HG03457 (cell line): ENCODE data around the gene SLC9A5.

Source experiments
- ATAC-seq: cut with Tn5 transposase; IDR thresholded peaks from one replicate; pipeline ENCODE4 v1.9.1; 2021; ENCODE audit warnings: moderate number of reproducible peaks; ENCODE audit not compliant: unreplicated experiment

The SLC9A5 gene, protein sequence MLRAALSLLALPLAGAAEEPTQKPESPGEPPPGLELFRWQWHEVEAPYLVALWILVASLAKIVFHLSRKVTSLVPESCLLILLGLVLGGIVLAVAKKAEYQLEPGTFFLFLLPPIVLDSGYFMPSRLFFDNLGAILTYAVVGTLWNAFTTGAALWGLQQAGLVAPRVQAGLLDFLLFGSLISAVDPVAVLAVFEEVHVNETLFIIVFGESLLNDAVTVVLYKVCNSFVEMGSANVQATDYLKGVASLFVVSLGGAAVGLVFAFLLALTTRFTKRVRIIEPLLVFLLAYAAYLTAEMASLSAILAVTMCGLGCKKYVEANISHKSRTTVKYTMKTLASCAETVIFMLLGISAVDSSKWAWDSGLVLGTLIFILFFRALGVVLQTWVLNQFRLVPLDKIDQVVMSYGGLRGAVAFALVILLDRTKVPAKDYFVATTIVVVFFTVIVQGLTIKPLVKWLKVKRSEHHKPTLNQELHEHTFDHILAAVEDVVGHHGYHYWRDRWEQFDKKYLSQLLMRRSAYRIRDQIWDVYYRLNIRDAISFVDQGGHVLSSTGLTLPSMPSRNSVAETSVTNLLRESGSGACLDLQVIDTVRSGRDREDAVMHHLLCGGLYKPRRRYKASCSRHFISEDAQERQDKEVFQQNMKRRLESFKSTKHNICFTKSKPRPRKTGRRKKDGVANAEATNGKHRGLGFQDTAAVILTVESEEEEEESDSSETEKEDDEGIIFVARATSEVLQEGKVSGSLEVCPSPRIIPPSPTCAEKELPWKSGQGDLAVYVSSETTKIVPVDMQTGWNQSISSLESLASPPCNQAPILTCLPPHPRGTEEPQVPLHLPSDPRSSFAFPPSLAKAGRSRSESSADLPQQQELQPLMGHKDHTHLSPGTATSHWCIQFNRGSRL

DNA sequence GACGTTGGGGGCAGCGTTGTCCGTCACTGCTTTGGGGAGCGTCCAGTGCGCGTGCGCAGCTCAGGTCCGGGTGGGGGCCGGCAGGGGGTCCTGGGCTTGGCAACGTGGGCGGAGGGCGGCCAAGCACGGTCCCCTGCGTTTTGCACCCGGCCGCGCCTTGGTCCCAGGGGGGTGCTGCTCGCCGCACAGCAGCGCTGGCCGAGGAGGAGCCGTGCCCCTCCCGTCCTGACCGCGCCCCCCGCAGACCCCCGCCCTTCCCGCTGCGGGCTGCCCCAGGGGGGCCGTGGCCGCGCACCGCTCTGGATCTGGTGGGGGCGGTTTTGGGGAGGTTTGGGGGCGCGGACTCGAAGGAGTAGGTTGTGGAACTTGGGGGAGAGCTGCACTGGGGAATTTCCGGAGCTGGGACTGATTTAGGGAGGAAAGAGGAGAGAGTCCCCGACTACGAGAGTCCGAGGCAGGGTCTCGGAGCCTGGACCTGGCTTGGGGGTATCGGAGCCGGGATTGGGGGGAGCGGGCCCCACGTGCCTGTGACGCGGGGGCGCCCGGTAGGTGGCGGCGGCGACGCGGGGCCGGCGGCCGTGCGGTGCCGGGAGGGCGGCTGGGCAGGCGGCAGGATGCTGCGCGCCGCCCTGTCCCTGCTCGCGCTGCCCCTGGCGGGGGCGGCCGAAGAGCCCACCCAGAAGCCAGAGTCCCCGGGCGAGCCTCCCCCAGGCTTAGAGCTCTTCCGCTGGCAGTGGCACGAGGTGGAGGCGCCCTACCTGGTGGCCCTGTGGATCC is at the start of gene SLC9A5:
Gene SLC9A5 (plus strand): TSS at position 579 of the 777 bp plus-strand sequence. CDS start 36 bp downstream, at position 615.
- ATAC-seq: no peak

DNA sequence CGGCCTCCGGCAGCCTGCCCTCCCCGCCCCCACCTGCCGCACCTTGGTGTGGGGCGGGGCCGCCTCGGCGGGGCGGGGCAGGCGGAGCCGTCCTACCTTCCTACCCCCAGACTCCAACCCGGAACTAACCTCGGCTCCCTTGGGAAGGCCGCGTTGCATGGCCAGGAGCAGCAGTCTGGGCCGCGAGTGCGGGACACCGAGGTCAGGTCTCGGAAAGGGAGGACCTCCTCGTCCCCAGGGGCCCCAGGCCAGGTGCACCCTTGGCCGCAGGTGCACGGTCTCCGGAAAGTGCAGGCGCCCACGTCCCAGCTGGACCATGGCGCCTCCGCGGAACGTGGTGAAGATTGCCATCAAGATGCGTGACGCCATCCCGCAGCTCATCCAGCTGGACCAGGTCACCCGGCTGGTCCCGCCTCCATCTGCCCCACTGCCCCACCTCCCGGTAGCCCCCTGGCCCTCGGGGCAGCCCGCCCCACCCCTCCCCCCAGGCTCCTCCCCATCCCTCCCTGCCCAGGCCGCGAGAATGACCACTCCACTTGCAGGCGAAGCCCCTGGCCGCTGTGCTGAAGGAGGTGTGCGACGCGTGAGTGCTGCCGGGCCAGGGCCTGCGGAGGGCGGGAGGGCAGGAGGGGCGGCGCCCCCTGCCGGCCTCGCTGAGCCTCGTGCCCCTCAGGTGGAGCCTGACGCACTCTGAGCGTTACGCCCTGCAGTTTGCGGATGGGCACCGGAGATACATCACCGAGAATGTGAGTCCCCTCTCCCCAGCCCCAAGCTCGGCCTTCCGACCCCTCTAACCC is 49.6 kb upstream of the SLC9A5 start, which contains the start of gene ELMO3:
Gene ELMO3 (plus strand): TSS at position 121 of the 797 bp plus-strand sequence. CDS start 196 bp downstream, at position 317.
- ATAC-seq: no peak

DNA sequence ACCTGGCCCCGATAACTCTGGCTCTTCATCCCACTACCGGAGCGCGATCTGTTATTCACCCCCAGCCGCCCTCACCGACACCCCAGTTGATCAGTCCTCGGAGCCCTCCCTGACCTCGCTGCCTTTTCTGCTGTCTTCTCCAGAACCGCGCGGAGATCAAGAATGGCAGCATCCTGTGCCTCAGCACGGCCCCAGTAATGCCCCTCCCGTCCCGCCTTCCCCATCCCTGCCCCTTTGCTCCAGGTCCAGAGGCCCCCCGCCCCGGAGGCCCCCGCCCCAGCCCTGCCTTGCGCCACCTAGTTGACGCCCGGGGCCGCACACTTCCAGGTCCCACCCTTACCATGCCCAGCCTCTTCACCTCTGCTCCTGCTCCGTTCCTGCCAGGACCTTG is 49.0 kb upstream of the SLC9A5 start:
- no peak for ATAC-seq

DNA sequence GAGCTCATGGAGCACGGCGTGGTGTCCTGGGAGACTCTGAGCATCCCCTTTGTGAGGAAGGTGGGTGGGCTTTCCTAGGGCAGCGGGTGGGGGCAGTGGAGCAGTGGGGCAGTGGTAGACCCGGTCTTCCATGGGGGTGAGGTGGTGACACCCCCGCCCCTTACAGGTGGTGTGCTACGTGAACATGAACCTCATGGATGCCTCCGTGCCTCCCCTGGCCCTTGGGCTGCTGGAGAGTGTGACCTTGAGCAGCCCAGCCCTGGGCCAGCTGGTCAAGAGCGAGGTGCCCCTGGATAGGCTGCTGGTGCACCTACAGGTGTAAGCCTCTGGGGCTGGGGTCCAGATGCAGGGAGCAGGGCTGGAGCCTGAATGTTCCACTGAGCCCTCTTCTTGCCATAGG is 48.3 kb upstream of the SLC9A5 start:
- ATAC-seq: no peak

DNA sequence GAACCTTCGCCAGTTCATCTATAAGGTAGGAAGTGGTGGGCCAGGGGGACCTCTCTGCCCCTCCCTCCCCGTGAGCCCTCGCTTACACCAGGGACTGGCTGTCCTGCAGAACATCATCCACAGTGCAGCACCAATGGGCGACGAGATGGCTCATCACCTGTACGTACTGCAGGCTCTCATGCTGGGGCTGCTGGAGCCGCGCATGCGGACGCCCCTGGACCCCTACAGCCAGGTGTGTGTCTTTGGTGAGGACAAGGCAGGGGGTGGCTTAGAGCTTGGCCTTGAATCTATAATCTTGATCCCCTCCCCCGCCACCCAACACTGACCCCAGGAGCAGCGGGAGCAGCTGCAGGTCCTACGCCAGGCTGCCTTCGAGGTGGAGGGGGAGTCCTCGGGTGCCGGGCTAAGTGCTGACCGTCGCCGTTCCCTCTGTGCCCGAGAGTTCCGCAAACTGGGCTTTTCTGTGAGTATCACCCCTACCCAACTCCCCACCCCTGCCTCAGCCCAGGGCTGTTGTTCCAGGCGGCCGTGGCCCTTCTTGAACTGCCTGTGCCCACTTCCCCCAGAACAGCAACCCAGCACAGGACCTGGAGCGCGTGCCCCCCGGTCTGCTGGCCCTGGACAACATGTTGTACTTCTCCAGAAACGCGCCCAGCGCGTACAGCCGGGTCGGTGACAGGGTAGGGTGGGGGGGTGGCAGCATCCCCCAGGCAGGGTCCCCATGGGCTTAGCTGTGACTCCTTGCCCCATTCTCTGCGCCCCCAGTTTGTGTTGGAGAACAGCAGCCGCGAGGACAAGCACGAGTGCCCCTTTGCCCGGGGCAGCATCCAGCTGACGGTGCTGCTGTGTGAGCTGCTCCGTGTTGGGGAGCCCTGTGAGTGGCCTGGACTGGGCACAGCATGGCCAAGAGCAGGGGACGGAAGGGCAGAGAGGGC is 47.1 kb upstream of the SLC9A5 start:
- ATAC-seq: no peak

DNA sequence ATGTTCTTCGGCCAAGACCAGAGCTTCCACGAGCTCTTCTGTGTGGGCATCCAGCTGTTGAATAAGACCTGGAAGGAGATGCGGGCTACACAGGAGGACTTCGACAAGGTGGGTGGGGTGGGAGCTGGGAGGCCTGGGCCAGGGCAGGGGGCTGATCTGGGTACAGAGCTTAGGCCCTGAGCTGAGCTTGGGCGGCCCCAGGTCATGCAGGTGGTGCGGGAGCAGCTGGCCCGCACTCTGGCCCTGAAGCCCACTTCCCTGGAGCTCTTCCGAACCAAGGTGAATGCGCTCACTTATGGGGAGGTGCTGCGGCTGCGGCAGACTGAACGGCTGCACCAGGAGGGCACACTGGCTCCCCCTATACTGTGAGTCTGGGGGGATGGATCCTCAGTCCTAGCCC is 46.4 kb upstream of the SLC9A5 start:
- ATAC-seq: no peak

DNA sequence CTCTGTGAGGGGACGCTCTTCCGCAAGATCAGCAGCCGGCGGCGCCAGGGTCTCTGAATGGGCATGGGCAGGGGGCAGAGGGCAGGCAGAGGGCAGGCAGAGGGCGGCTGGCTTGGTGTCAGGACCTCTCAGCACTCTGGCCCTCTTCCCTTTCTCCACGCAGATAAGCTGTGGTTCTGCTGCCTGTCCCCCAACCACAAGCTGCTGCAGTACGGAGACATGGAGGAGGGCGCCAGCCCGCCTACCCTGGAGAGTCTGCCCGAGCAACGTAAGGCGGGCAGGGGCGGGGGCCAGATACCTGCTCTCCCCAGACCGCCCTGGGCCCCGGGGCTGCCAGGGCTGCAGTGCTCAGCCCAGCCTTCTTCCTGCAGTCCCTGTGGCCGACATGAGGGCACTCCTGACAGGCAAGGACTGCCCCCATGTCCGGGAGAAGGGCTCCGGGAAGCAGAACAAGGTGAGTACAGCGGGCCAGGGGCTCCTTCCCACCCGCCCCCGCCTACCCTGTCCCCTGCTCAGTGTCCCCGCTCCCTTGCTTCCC is 45.8 kb upstream of the SLC9A5 start:
- ATAC-seq: no peak

DNA sequence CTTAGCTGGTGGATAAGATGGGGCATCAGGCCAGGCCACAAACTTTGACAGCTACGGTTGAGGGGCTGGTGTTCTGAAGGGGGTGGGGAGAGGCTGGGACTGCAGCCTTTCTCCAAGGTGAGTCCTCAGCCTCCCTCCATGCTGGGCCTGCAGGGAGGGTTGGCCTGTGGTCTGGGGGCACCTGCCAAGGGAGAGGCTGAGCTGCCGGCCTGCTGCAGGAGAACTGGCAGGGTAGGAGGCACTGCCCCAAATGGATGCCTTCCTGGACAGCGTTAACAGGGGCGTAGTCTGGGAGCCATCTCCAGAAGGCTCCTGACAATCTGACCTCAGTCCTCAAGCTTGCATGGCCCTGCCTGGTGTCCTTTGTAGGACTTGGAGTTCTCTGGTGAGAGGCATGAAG is 44.7 kb upstream of the SLC9A5 start:
- no peak for ATAC-seq

DNA sequence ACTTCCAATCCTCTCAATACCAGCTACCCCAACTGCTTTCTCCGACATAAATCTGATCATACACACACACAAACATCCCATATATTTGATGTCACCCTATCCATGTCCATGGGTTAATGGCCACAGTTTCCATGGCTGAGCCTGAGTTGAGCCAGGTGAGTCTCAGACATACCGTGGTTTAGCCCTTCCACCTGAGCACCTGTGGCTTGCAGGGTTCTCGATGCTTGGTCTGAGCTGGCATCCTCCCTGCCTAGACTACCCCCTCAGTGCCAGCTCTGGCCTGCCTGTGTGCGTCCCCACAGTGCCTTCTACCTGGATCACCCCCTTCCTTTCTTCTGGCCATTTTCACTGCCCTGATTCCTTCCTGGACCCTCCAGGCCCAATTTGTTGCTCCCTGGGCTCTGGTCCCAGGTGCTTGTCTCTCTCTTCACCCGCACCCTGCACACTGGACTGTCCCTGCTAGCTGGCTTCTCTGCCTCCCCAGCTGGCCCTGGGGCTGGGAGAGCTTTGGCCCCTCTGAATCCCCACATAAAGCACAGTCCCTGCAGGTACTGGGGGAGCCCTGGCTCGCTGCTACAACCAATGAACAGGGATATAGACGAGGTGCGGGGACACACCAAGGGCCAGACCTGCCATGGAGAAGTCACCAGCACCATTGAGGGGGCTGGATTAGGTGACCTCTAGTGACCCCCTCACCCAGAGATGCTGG is 42.5 kb upstream of the SLC9A5 start:
- ATAC-seq: no peak

DNA sequence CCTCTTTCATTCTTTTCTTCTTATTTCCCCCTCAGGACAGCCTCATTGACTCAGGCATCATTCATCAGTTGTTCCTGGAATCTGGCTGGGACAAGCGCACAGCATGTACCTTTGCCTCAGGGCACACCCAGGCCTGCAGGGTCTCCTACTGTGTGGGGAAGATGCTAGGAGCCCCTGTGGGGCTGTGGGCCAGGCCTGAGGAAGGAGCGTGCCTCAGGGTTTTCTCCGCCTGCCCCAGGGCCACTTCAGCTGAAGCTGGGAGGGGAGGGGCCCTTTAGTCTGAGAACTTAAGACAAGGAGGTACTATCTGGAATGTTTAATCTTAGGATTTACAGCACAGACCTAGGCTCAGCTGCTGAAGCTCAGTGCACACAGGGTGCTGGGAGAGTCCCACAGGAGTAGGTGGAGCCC is 41.9 kb upstream of the SLC9A5 start:
- ATAC-seq: no peak

DNA sequence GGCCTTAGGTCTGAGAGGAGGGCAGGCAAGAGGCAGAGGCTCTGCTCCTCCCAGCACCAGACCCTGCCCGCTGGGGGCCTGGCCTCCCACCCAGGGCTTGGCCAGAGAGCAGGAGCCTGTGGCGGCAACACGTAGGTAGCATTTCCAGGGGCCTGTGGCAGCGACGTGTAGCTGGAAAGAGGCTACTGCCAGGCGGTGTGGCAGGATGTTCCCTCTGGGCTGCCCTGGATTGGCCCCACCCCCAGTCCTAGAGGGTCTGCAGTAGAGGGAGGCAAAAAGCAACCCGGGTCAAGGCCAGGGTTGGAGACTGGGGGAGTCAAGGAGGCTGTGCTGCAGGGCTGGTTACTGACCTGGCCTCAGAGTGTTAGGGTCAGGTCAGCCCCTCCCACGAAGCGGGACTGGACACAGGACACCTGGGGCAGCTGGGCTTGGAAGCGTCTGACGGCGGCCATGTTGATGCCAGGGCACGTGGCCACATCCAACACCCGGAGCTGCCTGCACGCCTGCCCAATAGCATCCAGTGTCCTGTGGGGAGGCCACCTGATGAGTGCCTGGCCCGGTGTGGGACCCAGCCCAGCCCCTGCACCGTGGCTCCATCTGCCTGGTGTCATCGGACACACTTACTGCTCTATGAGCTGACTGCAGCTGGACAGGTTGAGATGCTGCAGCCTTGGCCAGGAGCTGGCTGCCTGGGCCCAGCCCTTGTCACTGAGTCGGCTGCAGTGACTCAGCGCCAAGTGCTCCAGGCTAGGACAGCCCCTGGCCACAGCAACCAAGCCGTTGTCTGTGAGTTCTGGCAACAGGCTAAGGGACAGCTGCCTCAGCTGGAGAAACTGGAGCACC is 41.3 kb upstream of the SLC9A5 start:
- no peak for ATAC-seq

DNA sequence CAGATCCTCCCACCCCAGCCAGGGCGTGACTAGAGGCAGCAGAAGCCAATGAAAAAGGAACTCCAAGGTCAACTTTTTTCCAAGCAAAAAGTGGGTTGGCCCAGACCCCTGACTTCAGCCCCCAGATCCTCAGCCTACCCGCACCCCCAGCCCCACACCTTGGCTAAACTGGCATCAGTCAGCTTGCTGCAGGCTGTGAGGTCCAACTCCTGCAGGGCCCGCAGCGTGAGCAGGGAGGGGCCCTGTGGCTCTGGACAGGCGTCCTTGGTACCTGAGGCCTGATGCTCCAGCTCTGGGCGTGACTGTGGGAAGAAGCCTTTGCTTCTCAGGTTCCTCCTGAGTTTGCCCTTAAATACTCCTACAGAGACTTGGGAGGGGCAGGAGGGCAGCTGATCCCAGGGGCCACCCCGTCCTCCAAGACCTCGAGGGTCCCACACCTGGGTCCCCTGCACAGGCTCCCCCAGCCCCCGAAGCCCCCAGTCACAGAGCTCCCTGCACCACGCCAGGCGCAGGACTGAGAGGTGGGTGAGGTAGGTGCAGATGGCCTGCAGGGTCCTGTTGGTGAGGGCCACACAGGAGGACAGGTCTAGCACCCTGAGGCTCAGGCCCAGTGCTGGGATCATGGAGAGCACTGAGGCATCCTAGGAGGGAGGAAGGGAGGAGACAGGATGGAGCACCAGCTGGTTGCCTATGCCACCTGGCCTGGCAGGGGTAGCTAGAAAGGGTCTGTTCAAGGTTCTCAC is 40.5 kb upstream of the SLC9A5 start:
- no peak for ATAC-seq

DNA sequence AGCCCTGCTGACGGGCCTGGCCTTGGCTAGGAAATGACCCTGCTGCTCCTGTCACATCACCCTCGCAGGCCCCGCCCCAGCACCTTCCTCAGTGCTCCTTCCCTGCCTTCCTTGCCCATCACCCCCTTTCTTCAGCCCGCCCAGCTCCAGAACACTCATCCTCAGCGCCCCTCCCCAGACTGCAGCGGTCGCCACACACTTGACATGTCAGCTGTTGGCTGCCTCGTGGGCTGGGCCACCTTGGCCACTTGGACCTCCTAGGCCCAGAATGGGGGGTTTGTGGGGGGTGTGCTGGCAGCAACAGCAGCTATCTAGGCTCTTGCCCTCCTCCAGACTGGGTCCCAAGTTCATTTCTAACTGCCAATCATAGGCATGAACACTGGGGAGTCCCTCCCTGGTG is 39.2 kb upstream of the SLC9A5 start:
- ATAC-seq: no peak

DNA sequence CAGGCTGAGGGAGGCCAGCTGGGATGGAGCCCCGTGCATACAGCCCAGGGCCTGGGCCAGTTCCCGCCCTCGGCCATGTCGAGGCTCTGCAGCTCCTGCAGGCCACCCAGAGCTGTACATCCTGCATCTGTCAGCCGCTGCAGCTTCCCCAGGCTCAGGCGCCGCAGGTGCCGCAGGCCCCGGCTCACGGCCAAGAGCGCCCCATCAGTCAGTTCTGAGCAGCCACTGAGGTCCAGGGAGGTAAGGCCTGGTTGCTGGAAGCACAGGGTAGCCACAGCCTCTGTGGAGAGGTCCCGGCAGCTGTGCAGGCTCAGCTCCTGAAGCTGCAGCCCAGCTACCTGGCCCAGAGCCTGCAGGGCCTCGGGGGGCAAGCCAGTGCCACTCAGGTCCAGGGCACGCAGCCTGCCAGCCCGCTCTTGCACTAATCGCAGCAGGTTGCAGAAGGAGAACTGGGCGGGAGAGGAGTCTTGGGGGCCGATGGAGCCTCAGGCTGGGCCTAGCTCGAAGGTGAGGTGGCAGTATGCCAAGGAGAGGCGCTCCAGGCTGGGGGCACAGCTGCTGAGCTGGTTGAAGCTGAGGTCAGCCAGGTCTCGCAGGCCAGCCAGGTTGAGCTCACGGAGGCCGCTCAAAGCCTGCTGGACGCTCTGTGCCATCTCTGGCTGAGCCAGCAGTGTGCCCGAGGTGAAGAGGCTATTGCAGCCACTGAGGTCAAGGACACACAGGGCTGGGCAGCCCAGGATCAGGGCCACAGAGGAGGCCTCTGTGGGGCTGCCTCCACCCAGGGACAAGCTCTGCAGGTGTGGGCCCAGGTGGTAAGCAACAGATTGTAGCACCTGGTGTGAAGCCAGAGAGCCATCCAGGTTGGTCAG is 38.5 kb upstream of the SLC9A5 start:
- no peak for ATAC-seq

DNA sequence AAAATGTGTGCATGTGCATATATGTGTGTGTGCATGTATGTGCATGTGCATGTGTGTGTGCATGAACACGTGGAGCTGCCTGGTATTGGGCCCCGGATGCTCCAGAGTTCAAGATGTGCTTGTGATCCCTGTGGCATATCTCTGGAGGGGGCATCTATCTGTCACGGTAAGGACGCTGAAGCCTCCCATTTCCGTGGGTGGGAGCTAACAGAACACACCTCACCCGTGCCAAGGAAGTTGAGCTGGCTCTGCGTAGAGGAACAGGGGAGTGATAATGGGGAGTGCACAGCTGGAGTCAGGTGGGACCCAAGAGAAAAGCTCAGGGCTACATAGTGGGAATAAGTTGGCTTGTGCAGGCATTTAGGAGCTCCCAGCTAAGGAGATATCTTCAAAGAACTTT is 37.1 kb upstream of the SLC9A5 start:
- no peak for ATAC-seq

DNA sequence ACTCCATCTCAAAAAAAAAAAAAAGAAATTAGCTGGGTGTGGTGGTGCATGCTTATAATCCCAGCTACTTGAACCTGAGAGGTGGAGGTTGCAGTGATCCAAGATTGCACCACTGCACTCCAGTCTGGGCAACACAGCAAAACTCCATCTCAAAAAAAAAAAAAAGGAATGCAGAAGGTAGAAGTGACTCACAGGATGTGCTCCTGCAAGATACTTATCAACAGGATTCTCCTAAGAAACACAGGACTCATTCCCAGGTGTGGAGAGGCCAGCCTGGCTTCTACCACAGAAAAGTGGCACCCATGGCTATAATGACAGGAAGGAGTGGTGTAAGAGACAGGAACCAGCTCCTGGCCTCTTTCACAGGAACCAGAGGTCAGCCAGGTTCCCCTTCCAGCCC is 36.0 kb upstream of the SLC9A5 start:
- ATAC-seq: no peak
